Liver (tissue), 3 donors: ENCODE results near the gene MED12L.

Experiments
- FOXA1 ChIP-seq: IDR thresholded peaks from 2 replicates; pipeline ENCODE4 v1.6.1; 2016; ENCODE audit warnings: antibody characterized with exemption
- RAD21 ChIP-seq, 2 donors: IDR thresholded peaks; 2 replicates each; pipeline ENCODE4 v1.6.1; 2016; ENCODE audit warnings: antibody characterized with exemption in 2 of 2, mild to moderate bottlenecking in 2 of 2
- RXRA ChIP-seq, 2 donors: IDR thresholded peaks; 2 replicates each; pipeline ENCODE4 v1.6.1; 2017 to 2018; ENCODE audit warnings: antibody characterized with exemption in 2 of 2, mild to moderate bottlenecking in 1 of 2
- SP1 ChIP-seq: IDR thresholded peaks from 2 replicates; pipeline ENCODE4 v1.6.1; 2018; ENCODE audit warnings: antibody characterized with exemption, mild to moderate bottlenecking
- TAF1 ChIP-seq: conservative IDR thresholded peaks from 2 replicates; pipeline ENCODE4 v1.6.1; 2016; ENCODE audit warnings: antibody characterized with exemption, mild to moderate bottlenecking
- YY1 ChIP-seq: IDR thresholded peaks from 2 replicates; pipeline ENCODE4 v1.6.1; 2016; ENCODE audit warnings: antibody characterized with exemption, mild to moderate bottlenecking
- TF ChIP-seq, protein P1 (sequence below): fragments of 150-350 bp; IDR thresholded peaks from 2 replicates; pipeline ENCODE4 v1.5.1; 2017; ENCODE audit warnings: improper control_type of control experiment, low read depth, low read length; ENCODE audit not compliant: missing input control
- TF ChIP-seq, protein P2 (sequence below): IDR thresholded peaks from 2 replicates; pipeline ENCODE4 v1.6.1; 2016; ENCODE audit warnings: antibody characterized with exemption
- TF ChIP-seq, protein P3 (sequence below): IDR thresholded peaks from 2 replicates; pipeline ENCODE4 v1.6.1; 2016; ENCODE audit warnings: antibody characterized with exemption
- TF ChIP-seq, protein P4 (sequence below): IDR thresholded peaks from 2 replicates; pipeline ENCODE4 v1.6.1; 2016; ENCODE audit warnings: antibody characterized with exemption, mild to moderate bottlenecking
- donor health status: healthy.
- donor health status: healthy.

DNA sequence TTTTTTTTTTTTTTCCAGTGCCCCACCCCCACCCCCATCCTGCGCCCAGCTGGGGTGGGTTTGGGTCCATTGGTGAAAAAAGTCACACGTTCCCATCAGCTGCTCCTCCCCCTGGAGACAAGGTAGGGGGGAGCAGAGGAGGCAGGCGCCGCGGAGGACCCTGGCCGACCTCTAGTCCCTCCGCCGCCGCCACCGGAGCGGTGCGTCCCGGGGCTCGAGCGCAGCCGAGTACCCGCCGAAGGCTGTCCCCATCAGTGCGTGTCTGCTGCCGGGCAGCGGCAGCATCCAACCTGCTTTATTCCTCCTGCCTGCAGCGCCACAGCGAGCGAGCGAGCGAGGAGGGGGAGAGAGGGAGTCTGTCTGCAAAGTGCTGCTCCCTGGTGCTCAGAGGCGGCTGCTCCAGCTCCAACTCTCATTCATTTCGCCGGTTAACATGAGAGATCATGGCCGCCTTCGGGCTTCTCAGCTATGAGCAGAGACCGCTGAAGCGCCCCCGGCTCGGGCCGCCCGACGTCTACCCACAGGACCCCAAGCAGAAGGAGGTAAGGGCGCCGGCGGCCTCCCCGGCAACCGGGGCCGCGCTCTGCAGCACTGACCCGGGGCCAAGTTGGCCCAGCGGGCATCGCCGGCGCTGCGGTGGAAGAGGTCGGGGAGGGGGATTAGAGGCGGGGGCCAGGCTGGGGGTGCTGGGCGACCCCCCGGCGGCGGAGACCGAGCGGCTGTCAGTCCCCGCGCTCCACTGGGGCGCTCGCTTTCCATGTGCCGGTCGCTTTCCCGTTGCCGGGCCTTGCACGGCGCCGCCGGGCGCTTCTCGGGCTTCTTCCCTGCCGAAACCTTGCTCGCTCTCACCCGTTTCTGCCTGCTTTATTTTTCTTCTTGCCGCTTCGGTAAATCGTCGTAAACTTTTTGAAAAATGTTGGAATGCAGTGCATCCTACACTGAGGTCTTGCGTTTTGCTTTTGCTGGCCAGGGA, 1.3 kb downstream of the MED12L start:
- TF ChIP-seq, protein P1, sequence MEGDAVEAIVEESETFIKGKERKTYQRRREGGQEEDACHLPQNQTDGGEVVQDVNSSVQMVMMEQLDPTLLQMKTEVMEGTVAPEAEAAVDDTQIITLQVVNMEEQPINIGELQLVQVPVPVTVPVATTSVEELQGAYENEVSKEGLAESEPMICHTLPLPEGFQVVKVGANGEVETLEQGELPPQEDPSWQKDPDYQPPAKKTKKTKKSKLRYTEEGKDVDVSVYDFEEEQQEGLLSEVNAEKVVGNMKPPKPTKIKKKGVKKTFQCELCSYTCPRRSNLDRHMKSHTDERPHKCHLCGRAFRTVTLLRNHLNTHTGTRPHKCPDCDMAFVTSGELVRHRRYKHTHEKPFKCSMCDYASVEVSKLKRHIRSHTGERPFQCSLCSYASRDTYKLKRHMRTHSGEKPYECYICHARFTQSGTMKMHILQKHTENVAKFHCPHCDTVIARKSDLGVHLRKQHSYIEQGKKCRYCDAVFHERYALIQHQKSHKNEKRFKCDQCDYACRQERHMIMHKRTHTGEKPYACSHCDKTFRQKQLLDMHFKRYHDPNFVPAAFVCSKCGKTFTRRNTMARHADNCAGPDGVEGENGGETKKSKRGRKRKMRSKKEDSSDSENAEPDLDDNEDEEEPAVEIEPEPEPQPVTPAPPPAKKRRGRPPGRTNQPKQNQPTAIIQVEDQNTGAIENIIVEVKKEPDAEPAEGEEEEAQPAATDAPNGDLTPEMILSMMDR, result peak; percentile 35
- TF ChIP-seq, protein P2, sequence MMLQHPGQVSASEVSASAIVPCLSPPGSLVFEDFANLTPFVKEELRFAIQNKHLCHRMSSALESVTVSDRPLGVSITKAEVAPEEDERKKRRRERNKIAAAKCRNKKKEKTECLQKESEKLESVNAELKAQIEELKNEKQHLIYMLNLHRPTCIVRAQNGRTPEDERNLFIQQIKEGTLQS, result no peak
- TF ChIP-seq YY1, result peak; percentile 50
- no peak for TF ChIP-seq RXRA (IDR thresholded peaks at IDR 0.05)
- TF ChIP-seq RAD21 (IDR thresholded peaks at IDR 0.05), result peak; percentile 52 to 81
- TF ChIP-seq, protein P3, sequence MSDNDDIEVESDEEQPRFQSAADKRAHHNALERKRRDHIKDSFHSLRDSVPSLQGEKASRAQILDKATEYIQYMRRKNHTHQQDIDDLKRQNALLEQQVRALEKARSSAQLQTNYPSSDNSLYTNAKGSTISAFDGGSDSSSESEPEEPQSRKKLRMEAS, result no peak
- no peak for TF ChIP-seq SP1
- TF ChIP-seq TAF1, result no peak
- TF ChIP-seq, protein P4, sequence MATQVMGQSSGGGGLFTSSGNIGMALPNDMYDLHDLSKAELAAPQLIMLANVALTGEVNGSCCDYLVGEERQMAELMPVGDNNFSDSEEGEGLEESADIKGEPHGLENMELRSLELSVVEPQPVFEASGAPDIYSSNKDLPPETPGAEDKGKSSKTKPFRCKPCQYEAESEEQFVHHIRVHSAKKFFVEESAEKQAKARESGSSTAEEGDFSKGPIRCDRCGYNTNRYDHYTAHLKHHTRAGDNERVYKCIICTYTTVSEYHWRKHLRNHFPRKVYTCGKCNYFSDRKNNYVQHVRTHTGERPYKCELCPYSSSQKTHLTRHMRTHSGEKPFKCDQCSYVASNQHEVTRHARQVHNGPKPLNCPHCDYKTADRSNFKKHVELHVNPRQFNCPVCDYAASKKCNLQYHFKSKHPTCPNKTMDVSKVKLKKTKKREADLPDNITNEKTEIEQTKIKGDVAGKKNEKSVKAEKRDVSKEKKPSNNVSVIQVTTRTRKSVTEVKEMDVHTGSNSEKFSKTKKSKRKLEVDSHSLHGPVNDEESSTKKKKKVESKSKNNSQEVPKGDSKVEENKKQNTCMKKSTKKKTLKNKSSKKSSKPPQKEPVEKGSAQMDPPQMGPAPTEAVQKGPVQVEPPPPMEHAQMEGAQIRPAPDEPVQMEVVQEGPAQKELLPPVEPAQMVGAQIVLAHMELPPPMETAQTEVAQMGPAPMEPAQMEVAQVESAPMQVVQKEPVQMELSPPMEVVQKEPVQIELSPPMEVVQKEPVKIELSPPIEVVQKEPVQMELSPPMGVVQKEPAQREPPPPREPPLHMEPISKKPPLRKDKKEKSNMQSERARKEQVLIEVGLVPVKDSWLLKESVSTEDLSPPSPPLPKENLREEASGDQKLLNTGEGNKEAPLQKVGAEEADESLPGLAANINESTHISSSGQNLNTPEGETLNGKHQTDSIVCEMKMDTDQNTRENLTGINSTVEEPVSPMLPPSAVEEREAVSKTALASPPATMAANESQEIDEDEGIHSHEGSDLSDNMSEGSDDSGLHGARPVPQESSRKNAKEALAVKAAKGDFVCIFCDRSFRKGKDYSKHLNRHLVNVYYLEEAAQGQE, result no peak
- no peak for TF ChIP-seq FOXA1
